CD4-positive, CD25-positive, alpha-beta regulatory T cell (primary cell): ENCODE results near the gene KRT15. TPM values are rescaled to one million over a fixed set of nuclear protein-coding genes. Genes with fewer than 3 reads are reported as not detected.

Source experiments
- ATAC-seq, 2 donors: fragments of 150-1000 bp; cut with Tn5 transposase; one replicate each; pipeline ENCODE4 v1.10.0; 2021; ENCODE audit warnings: low read depth in 2 of 2, moderate number of reproducible peaks in 2 of 2, moderate library complexity in 1 of 2
- DNase-seq, 3 donors: peaks; one replicate each; pipeline versions ENCODE4 v3.0.0 to v3.0.0-alpha.2; 2012 to 2022; ENCODE audit warnings: mixed read lengths in 1 of 3
- H3K27ac ChIP-seq: one replicate; pipeline ENCODE4 v1.7.0; 2013; ENCODE audit warnings: mild to moderate bottlenecking, low read length; ENCODE audit not compliant: insufficient read depth, poor library complexity, severe bottlenecking
- H3K27me3 ChIP-seq: one replicate; pipeline ENCODE4 v1.7.0; 2013; ENCODE audit warnings: low read length; ENCODE audit not compliant: control insufficient read depth, insufficient read depth
- H3K36me3 ChIP-seq: one replicate; pipeline ENCODE4 v1.7.0; 2013; ENCODE audit warnings: mild to moderate bottlenecking, low read length, moderate library complexity; ENCODE audit not compliant: control insufficient read depth, insufficient read depth
- H3K4me1 ChIP-seq: 2 replicates; pipeline ENCODE4 v1.7.0; 2013; ENCODE audit warnings: mild to moderate bottlenecking, low read length; ENCODE audit not compliant: insufficient read depth, control insufficient read depth, poor library complexity, severe bottlenecking
- H3K4me3 ChIP-seq: one replicate; pipeline ENCODE4 v1.7.0; 2013; ENCODE audit warnings: low read depth, mild to moderate bottlenecking, low read length, moderate library complexity
- H3K9me3 ChIP-seq, 2 experiments: 1 replicate in 1 of 2; 2 replicates in 1 of 2; pipeline ENCODE4 v1.7.0; 2013; ENCODE audit warnings: low read length in 2 of 2, mild to moderate bottlenecking in 1 of 2, moderate library complexity in 1 of 2; ENCODE audit not compliant: control insufficient read depth in 2 of 2
- H3K27ac Mint-ChIP-seq, 3 donors: one replicate each; pipeline ENCODE4 v1.8.0; 2020 to 2022; ENCODE audit warnings: mild to moderate bottlenecking in 3 of 3, mixed read lengths in 3 of 3, moderate library complexity in 2 of 3
- H3K27me3 Mint-ChIP-seq: one replicate; pipeline ENCODE4 v1.8.0; 2022; ENCODE audit warnings: mild to moderate bottlenecking, mixed read lengths
- H3K36me3 Mint-ChIP-seq: one replicate; pipeline ENCODE4 v1.8.0; 2020; ENCODE audit warnings: mixed read lengths
- H3K4me1 Mint-ChIP-seq, 4 donors: one replicate each; pipeline ENCODE4 v1.8.0; 2020 to 2022; ENCODE audit warnings: mixed read lengths in 4 of 4, mild to moderate bottlenecking in 1 of 4
- H3K4me3 Mint-ChIP-seq, 4 donors: one replicate each; pipeline ENCODE4 v1.8.0; 2020 to 2022; ENCODE audit warnings: mild to moderate bottlenecking in 4 of 4, mixed read lengths in 4 of 4, moderate library complexity in 3 of 4
- H3K9me3 Mint-ChIP-seq, 7 donors: one replicate each; pipeline ENCODE4 v1.8.0; 2020 to 2022; ENCODE audit warnings: mixed read lengths in 7 of 7, mild to moderate bottlenecking in 3 of 7, moderate library complexity in 2 of 7
- polyA plus RNA-seq, 4 donors: library from polyadenylated mRNA; unstranded; fragments of 300-500 nt; fragmentation: Illumina TruSeq; gene quantifications; one replicate each; pipeline ENCODE4 v1.2.3, GENCODE V29; 2021
- total RNA-seq: library from RNA; stranded (reverse); gene quantifications from one replicate; pipeline ENCODE4 v1.2.3, GENCODE V29; 2022

Gene KRT15
- total and polyA plus RNA-seq, 5 donors from 2014 or later, result not detected

DNA sequence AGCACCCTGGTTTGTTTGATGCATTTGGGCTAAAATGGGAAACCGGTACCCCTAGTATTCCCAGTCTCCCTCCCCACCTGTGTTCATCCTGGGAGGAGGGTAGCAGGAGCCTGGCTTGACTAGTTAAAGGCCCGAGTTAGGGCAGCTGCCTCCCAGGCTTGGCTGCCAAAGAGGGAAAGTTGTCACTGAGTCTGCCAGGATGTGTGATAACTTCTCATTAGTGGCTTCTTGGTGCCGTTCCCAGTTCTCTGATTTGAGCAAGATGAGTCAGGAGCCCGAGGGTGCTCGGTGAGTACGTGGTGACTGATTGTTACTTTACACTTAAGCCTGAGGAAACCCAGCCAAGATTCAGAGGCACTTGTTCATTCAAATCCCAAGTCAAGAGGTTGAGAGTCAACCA is 54.0 kb downstream of the KRT15 start:
- DNase-seq (no peak), ATAC-seq (no peak)
- Mint-ChIP-seq H3K4me3 (no peak overlapping the region), H3K36me3 (no peaks in the 10 kb centered on the region), H3K9me3 (peaks cover 0 to 4% (median 0%) of the 10 kb centered on the region in 7 donors), H3K4me1 (no peaks in the 10 kb centered on the region), H3K27me3 (peaks cover 16% of the 10 kb centered on the region), H3K27ac (no peak overlapping the region)
- Histone ChIP-seq H3K36me3 (no peaks in the 10 kb centered on the region), H3K9me3 (no peaks in the 10 kb centered on the region), H3K27ac (no peak overlapping the region), H3K27me3 (peaks cover 2% of the 10 kb centered on the region), H3K4me1 (no peaks in the 10 kb centered on the region), H3K4me3 (no peak overlapping the region)

DNA sequence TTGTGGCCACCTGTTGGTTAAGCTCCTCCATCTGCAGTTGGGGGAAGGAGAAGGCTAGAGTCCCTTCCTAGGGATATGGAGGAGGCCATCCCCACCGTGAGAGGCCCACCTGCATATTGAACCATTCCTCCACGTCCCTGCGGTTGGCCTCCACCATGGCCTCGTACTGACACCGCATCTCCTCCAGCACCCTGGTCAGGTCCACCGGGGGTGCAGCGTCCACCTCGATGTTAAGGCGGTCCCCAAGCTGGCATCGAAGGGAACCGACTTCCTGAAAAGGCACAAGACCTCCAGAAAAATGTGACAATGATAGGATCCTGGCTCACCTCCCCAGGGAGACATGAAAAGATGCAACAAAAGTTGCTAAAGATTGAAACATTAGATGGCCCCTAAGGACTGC is 54.5 kb downstream of the KRT15 start:
- no peaks in the 10 kb centered on the region for H3K36me3 ChIP-seq
- ATAC-seq (no peak), DNase-seq (no peak)
- peaks cover 2% of the 10 kb centered on the region for H3K27me3 ChIP-seq
- no peaks in the 10 kb centered on the region for H3K4me1 Mint-ChIP-seq
- no peaks in the 10 kb centered on the region for H3K4me1 ChIP-seq
- peak overlapping the region in 1 of 4 donors; percentile 74 for H3K4me3 Mint-ChIP-seq
- no peak overlapping the region for H3K4me3 ChIP-seq
- H3K27me3 Mint-ChIP-seq, result peaks cover 12% of the 10 kb centered on the region
- no peaks in the 10 kb centered on the region for H3K36me3 Mint-ChIP-seq
- no peaks in the 10 kb centered on the region for H3K9me3 ChIP-seq
- no peak overlapping the region for H3K27ac Mint-ChIP-seq
- peaks cover 0 to 4% (median 0%) of the 10 kb centered on the region in 7 donors for H3K9me3 Mint-ChIP-seq
- H3K27ac ChIP-seq, result no peak overlapping the region

DNA sequence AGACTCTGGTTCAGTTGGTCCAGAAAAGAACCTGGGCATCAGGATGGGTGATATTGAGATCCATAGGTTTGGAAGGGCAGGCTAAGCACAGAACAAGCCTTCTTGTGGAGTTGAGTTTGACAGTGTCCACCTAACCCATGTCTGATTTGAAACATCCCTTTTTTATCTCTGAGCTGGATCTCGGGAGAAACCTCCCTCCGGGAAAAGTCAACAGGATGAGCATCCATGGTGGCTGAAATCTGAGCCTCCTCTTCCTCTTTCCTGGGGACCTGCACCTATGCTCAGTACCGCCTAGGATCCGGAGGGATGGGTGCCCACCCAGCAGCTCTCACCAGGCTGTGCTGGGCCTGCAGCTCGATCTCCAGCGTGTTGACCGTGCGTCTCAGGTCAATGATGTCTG is 54.9 kb downstream of the KRT15 start:
- Mint-ChIP-seq H3K9me3 (peaks cover 0 to 4% (median 0%) of the 10 kb centered on the region in 7 donors), H3K36me3 (no peaks in the 10 kb centered on the region), H3K27ac (no peak overlapping the region), H3K27me3 (peaks cover 8% of the 10 kb centered on the region), H3K4me3 (peak overlapping the region in 1 of 4 donors; percentile 74), H3K4me1 (no peaks in the 10 kb centered on the region)
- peaks cover under 1% of the 10 kb centered on the region for H3K27me3 ChIP-seq
- no peak overlapping the region for H3K27ac ChIP-seq
- no peaks in the 10 kb centered on the region for H3K4me1 ChIP-seq
- no peaks in the 10 kb centered on the region for H3K36me3 ChIP-seq
- no peak overlapping the region for H3K4me3 ChIP-seq
- DNase-seq, result no peak
- H3K9me3 ChIP-seq, result no peaks in the 10 kb centered on the region
- ATAC-seq, result no peak

Other genes starting within 250 kb of the KRT15 start
- not detected for gene KRTAP9-7, start 243.2 kb downstream of the KRT15 start, total RNA-seq
- not detected for gene KRTAP9-7, start 243.2 kb downstream of the KRT15 start, polyA plus RNA-seq
- gene KRTAP29-1, start 216.0 kb downstream of the KRT15 start, total RNA-seq, result not detected
- gene KRTAP29-1, start 216.0 kb downstream of the KRT15 start, polyA plus RNA-seq, result under 1 TPM in 1 of 4 donors, not detected in 3; 0.63 TPM
- 0.42 TPM for gene KRTAP16-1, start 209.6 kb downstream of the KRT15 start, total RNA-seq
- under 1 TPM in 1 of 4 donors, not detected in 3; 0.17 TPM for gene KRTAP16-1, start 209.6 kb downstream of the KRT15 start, polyA plus RNA-seq
- not detected for gene KRTAP17-1, start 203.2 kb downstream of the KRT15 start, total RNA-seq
- gene KRTAP17-1, start 203.2 kb downstream of the KRT15 start, polyA plus RNA-seq, result not detected
- not detected for gene KRT33A, start 168.1 kb downstream of the KRT15 start, total RNA-seq
- not detected for gene KRT33A, start 168.1 kb downstream of the KRT15 start, polyA plus RNA-seq
- not detected for gene KRT33B, start 149.1 kb downstream of the KRT15 start, total RNA-seq
- gene KRT33B, start 149.1 kb downstream of the KRT15 start, polyA plus RNA-seq, result not detected
- not detected for gene KRT34, start 136.6 kb downstream of the KRT15 start, total RNA-seq
- gene KRT34, start 136.6 kb downstream of the KRT15 start, polyA plus RNA-seq, result not detected
- gene KRT31, start 121.3 kb downstream of the KRT15 start, total RNA-seq, result not detected
- not detected for gene KRT31, start 121.3 kb downstream of the KRT15 start, polyA plus RNA-seq
- gene KRT37, start 94.3 kb downstream of the KRT15 start, total RNA-seq, result not detected
- gene KRT37, start 94.3 kb downstream of the KRT15 start, polyA plus RNA-seq, result not detected
- not detected for gene KRT38, start 77.9 kb downstream of the KRT15 start, total RNA-seq
- not detected for gene KRT38, start 77.9 kb downstream of the KRT15 start, polyA plus RNA-seq
- gene KRT32, start 51.5 kb downstream of the KRT15 start, total RNA-seq, result not detected
- not detected for gene KRT32, start 51.5 kb downstream of the KRT15 start, polyA plus RNA-seq
- gene KRT35, start 37.7 kb downstream of the KRT15 start, total RNA-seq, result not detected
- gene KRT35, start 37.7 kb downstream of the KRT15 start, polyA plus RNA-seq, result not detected
- not detected for gene KRT36, start 29.0 kb downstream of the KRT15 start, total RNA-seq
- not detected for gene KRT36, start 29.0 kb downstream of the KRT15 start, polyA plus RNA-seq
- gene KRT13, start 13.3 kb downstream of the KRT15 start, total RNA-seq, result not detected
- gene KRT13, start 13.3 kb downstream of the KRT15 start, polyA plus RNA-seq, result not detected
- not detected for gene KRT19, start 9.4 kb upstream of the KRT15 start, total RNA-seq
- not detected for gene KRT19, start 9.4 kb upstream of the KRT15 start, polyA plus RNA-seq
- not detected for gene KRT9, start 53.2 kb upstream of the KRT15 start, total RNA-seq
- gene KRT9, start 53.2 kb upstream of the KRT15 start, polyA plus RNA-seq, result not detected
- gene KRT14, start 68.0 kb upstream of the KRT15 start, total RNA-seq, result not detected
- not detected for gene KRT14, start 68.0 kb upstream of the KRT15 start, polyA plus RNA-seq
- not detected for gene KRT16, start 93.9 kb upstream of the KRT15 start, total RNA-seq
- not detected for gene KRT16, start 93.9 kb upstream of the KRT15 start, polyA plus RNA-seq
- not detected for gene KRT17, start 105.7 kb upstream of the KRT15 start, total RNA-seq
- not detected for gene KRT17, start 105.7 kb upstream of the KRT15 start, polyA plus RNA-seq
- gene EIF1, start 170.0 kb upstream of the KRT15 start, total RNA-seq, result 2,625 TPM
- gene EIF1, start 170.0 kb upstream of the KRT15 start, polyA plus RNA-seq, result 1,000 to 10,000 TPM; 1,357 to 1,617 (median 1,453) TPM
- gene GAST, start 193.4 kb upstream of the KRT15 start, total RNA-seq, result not detected
- gene GAST, start 193.4 kb upstream of the KRT15 start, polyA plus RNA-seq, result not detected
- 2.1 TPM for gene HAP1, start 215.8 kb upstream of the KRT15 start, total RNA-seq
- gene HAP1, start 215.8 kb upstream of the KRT15 start, polyA plus RNA-seq, result under 1 TPM; 0.35 to 0.62 (median 0.49) TPM